Measurements from ENCODE around the gene EYS. TPM values are rescaled to one million over a fixed set of nuclear protein-coding genes. Genes with fewer than 3 reads are reported as not detected.

The EYS gene
- total and polyA plus RNA-seq, 8 donors = 0.55 to 0.58 TPM; not detected in 6

DNA sequence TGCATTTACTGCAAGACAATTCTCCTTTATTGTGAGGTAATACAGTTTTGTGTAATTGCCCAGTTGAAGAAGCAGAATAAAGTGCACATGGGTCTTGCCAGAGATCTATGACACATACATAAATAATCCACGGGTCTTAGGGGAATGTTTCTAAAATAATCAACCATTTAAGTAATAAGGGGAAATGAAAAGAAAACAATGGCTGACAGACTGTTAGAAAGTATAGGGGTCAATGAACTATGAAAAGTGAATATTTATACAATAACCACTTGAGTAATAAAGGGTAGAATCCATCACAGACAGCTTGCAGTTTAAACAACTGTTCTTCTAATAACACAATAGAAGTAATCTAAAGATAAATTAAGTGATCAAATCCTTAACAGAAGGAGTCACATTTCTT is 477.2 kb downstream of the EYS start:
- DNase-seq = peak in 1 of 2 donors; percentile 17

GRCh38 chr6:65221153-65221552 is 485.9 kb downstream of the EYS start:
- Histone ChIP-seq H3K27ac (no peak overlapping the region), H3K4me3 (no peak overlapping the region), H3K27me3 (no peaks in the 10 kb centered on the region), H3K36me3 (no peaks in the 10 kb centered on the region), H3K4me1 (no peaks in the 10 kb centered on the region), H3K9me3 (peaks cover 0 to 15% (median 11%) of the 10 kb centered on the region in 4 donors)
- TF ChIP-seq EP300 (IDR thresholded peaks at IDR 0.05) (no peak), POLR2A (IDR thresholded peaks at IDR 0.05) (no peak), POLR2AphosphoS5 (IDR thresholded peaks at IDR 0.05) (no peak)
- TF ChIP-seq, protein P1, sequence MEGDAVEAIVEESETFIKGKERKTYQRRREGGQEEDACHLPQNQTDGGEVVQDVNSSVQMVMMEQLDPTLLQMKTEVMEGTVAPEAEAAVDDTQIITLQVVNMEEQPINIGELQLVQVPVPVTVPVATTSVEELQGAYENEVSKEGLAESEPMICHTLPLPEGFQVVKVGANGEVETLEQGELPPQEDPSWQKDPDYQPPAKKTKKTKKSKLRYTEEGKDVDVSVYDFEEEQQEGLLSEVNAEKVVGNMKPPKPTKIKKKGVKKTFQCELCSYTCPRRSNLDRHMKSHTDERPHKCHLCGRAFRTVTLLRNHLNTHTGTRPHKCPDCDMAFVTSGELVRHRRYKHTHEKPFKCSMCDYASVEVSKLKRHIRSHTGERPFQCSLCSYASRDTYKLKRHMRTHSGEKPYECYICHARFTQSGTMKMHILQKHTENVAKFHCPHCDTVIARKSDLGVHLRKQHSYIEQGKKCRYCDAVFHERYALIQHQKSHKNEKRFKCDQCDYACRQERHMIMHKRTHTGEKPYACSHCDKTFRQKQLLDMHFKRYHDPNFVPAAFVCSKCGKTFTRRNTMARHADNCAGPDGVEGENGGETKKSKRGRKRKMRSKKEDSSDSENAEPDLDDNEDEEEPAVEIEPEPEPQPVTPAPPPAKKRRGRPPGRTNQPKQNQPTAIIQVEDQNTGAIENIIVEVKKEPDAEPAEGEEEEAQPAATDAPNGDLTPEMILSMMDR (IDR thresholded peaks at IDR 0.05) = no peak
- WGBS, 5 donors = 94 to 100% (median 100%) methylated on average over 1 of the region's 1 CpG
- intact Hi-C loops (cut with DNase I; ENCODE audit: low total_unique reads) = no loop called here
- DNase-seq = no peak

More for the DNA sequence above, 477.2 kb downstream of the EYS start:
- no peaks in the 10 kb centered on the region for H3K36me3 ChIP-seq
- no peaks in the 10 kb centered on the region for H3K27me3 ChIP-seq
- H3K27ac ChIP-seq = no peak overlapping the region
- TF ChIP-seq POLR2AphosphoS5 (IDR thresholded peaks at IDR 0.05) (no peak), POLR2A (IDR thresholded peaks at IDR 0.05) (no peak), EP300 (IDR thresholded peaks at IDR 0.05) (no peak)
- TF ChIP-seq, protein P1 (IDR thresholded peaks at IDR 0.05) = no peak
- H3K4me3 ChIP-seq = no peak overlapping the region
- H3K4me1 ChIP-seq = peaks cover 0 to 3% (median 0%) of the 10 kb centered on the region in 4 donors
- no peaks in the 10 kb centered on the region for H3K9me3 ChIP-seq
- intact Hi-C loops (cut with DNase I; ENCODE audit: low total_unique reads) = no loop called here
- 3 to 7% (median 5%) methylated on average over 1 of the region's 1 CpG for WGBS, 5 donors

- Histone ChIP-seq H3K4me3 (no peak overlapping the region), H3K36me3 (no peaks in the 10 kb centered on the region), H3K27me3 (no peaks in the 10 kb centered on the region), H3K27ac (no peak overlapping the region), H3K4me1 (no peaks in the 10 kb centered on the region), H3K9me3 (peaks cover 0 to 19% (median 7%) of the 10 kb centered on the region in 4 donors)
- TF ChIP-seq POLR2AphosphoS5 (IDR thresholded peaks at IDR 0.05) (no peak), POLR2A (IDR thresholded peaks at IDR 0.05) (no peak), EP300 (IDR thresholded peaks at IDR 0.05) (no peak)
- TF ChIP-seq, protein P1 (IDR thresholded peaks at IDR 0.05) = no peak
- DNase-seq = no peak
- intact Hi-C loops (cut with DNase I; ENCODE audit: low total_unique reads) = no loop called here
- WGBS, 5 donors = 67 to 82% (median 79%) methylated on average over 2 of the region's 2 CpGs
Measured at GRCh38 chr6:65202738-65203137, 504.3 kb downstream of the EYS start.

GRCh38 chr6:65199683-65200082 is 507.3 kb downstream of the EYS start:
- Histone ChIP-seq H3K4me3 (no peak overlapping the region), H3K36me3 (no peaks in the 10 kb centered on the region), H3K9me3 (peaks cover 0 to 19% (median 7%) of the 10 kb centered on the region in 4 donors), H3K4me1 (no peaks in the 10 kb centered on the region), H3K27me3 (no peaks in the 10 kb centered on the region), H3K27ac (no peak overlapping the region)
- TF ChIP-seq EP300 (IDR thresholded peaks at IDR 0.05) = no peak
- TF ChIP-seq POLR2A (IDR thresholded peaks at IDR 0.05) = no peak
- TF ChIP-seq, protein P1 (IDR thresholded peaks at IDR 0.05) = no peak
- no peak for TF ChIP-seq POLR2AphosphoS5 (IDR thresholded peaks at IDR 0.05)
- 65 to 79% (median 77%) methylated on average over 3 of the region's 3 CpGs for WGBS, 5 donors
- no peak for DNase-seq
- intact Hi-C loops (cut with DNase I; ENCODE audit: low total_unique reads) = no loop called here

Measured in stomach (tissue), 9 donors.